GM21447 (cell line): Measurements from ENCODE around the gene ADAM12.
"Not testable (repeated sequence)": the region's sequence is repeated elsewhere in the genome, so short reads cannot be mapped to it uniquely, and the experiment has no call there.

Source experiments
- ATAC-seq: cut with Tn5 transposase; IDR thresholded peaks from one replicate; pipeline ENCODE4 v1.9.1; 2021; ENCODE audit not compliant: unreplicated experiment

Gene ADAM12

GRCh38 chr10:126268013-126268920 is 120.0 kb downstream of the ADAM12 start:
- no peak for ATAC-seq

DNA sequence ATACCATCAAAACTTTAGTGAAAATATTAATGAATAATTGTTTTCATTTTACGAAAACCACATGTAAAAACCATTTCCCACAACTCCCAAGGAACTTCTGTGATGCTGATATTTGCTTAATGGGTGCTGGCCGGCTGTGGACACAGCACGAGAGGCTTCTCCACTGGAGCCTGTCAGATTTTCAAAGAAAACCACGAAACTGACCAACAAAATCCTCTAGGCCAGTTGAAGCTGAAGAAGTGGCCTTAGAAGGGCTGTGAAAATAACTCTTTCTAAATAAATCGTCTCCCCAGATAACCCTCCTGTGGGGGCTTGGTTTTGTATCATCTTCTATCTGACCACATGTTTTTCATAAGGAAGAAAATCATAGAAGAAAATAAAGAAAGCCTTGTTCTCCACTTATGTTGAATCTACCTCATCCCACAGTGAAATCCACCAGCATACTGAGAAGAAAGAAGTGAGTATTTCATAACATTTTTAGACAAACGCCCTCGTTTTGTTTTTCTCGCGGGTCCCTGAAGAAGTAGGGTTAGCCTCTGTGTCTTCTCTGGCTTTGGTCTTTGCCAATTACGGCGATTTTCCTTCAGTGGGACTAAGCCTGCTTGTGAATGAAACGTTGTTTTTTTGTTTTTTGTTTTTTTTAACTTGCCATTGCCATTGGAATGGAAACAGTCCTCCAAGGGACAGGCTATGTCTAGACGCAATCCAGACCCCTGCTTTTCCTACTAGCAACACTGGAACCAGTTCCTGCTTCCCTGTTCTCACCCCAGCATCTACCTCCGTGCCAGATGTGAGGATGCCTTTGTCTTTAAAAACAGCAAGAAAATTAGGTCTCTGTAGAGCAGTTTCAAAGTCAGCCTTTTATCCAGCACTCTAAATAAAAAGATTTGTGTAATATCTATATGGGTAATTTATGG is 123.9 kb downstream of the ADAM12 start:
- ATAC-seq, result no peak

- no peak for ATAC-seq
These were observed 125.1 kb downstream of the ADAM12 start for GRCh38 chr10:126263006-126263676.

DNA sequence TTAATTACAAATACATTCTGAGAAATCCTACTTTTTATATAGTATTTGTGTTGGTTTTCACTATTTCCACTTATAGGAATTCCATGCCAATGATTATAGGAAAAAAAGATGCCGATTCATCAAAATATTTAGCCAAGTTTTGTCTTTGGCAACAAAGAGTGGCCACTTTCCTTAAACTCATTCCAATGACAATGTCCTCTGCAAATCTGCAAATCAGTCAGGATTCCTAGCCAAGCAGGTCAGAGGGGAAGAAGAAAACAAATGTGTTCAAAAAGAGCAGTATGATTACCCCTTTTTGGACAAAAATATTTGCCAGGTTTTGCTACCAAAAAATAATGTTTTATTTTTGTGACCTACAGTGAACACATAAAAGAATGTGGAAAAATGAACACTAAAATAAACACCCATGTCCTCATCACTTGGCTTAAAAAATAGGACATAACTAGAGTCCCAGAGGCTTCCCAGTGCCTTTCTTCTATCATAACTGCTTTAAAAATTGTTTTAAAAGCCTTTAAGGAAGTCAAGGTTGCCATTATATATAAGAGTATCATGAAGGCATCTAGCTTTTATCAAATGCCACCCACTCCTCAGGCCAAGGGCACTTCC is 125.9 kb downstream of the ADAM12 start:
- no peak for ATAC-seq

DNA sequence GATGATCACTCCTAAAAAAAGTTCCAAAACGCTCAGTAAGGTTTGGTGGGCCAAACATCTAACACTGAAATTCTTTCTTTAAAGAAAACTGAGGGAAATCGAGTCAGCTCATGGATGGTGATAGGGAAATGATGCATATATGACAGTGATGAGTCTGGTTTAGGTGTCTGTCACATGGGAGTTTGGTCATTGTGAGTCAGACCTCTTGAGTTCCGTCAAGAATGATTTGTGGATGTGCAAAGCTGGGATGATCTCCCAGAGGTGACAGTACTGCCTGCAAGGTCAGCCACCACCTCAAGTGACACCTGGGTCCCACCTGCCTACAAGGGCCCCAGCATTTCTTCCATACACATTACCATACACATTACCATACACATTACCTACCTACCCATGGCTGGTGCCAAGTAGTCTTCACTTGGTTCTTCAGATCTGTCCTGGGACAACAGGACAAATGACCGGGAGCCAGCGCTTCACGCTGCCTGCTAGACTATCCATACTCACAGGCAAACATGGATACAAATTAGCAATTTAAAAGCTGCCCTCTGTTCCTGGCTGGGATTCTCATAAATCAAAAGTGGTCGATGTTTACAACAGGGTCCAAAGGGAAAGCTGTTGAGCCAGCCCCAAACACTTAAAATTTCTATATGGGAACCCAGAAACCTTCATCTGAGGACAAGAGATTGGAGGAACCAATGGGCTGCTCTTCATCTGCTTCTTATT is 128.4 kb downstream of the ADAM12 start:
- ATAC-seq, result no peak

DNA sequence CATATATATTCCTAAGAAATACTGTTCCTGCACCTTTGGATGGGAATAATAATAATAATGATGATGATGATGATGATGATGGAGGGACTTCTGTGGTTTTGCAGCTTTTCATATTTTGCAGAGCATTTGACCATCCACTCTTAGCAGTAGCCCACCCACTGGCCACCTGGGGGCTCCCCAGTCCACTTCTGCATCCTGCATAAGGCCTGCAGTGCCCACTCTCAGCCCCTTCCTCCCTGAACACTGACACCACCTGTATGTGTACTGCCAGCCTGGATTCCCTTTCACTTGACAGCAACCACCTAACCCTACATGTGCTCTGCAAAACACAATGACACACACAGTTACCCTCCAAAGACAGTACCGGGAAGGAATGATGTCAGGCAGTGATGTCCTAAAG is 131.4 kb downstream of the ADAM12 start:
- ATAC-seq, result no peak

DNA sequence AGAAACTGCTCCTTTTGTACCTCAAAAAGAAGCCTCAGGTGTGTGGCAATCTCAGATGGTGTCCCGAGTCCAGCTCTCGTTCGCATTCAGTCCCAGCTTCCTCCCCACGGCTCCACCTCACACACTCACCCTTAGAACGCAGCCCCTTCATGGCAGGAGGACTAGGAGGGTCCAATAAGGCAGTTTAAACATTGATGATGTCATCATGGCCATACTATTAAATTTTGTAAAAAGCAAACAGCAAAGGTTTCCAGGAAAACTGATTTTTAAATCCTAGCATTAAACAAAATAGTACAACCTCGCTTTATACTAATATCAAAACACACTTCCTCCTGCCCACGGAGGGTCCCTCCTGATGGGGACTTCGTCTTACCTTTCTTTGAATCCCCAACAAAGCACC is 133.0 kb downstream of the ADAM12 start:
- ATAC-seq, result no peak

GRCh38 chr10:126253611-126253998 is 134.7 kb downstream of the ADAM12 start:
- no peak for ATAC-seq

- ATAC-seq, result no peak
These were observed 135.2 kb downstream of the ADAM12 start for GRCh38 chr10:126252884-126253610.

DNA sequence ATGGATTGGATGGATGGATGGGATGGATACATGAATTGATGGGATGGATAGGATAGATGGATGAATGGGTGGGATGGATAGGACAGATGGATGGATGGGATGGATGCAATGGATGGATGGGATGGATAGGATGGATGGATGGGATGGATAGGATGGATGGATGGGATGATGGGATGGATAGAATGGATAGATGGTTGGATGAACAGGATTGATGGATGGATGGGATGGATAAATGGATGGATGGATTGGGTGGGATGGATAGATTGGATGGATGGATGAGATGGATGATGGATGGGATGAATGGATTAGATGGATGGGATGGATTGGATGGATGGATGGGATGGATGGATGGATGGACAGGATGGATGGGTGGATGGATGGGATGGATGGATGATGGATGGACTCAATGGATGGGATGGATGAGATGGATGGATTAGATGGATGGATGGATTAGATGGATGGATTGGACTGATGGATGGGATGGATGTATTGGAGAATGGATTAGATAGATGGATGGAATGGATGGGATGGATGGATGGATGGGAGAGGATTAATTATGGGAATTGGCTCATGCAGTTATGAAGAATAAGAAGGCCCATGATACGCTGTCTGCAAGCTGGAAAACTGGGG is 136.4 kb downstream of the ADAM12 start:
- ATAC-seq, result no peak

GRCh38 chr10:126250527-126251310 is 137.6 kb downstream of the ADAM12 start:
- no peak for ATAC-seq

- no peak for ATAC-seq
These were observed 138.2 kb downstream of the ADAM12 start for GRCh38 chr10:126250045-126250444.

- ATAC-seq, result no peak
These were observed 140.8 kb downstream of the ADAM12 start for GRCh38 chr10:126247446-126247975.

GRCh38 chr10:126246396-126246795 is 141.9 kb downstream of the ADAM12 start:
- ATAC-seq, result not testable (repeated sequence)

DNA sequence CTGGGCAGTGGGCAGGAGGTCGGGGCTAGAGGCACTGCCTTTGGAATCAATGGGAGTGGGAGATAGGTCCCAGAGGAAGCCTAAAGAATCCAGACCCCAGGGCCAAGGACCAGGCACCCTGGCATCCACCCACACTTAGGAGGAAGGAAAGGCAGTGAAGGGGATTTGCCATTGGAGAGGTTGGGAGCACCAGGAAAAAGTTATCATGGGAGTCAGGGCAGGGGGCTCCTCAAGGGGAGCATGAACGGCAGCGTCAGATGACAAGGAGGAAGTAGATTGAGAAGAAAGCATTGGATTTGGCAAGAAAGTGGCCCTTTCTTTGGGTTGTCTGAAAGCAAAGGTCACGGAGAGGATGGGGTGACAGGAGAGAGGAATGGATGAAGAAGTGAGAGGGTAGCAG is 142.8 kb downstream of the ADAM12 start:
- no peak for ATAC-seq

GRCh38 chr10:126243971-126244370 is 144.3 kb downstream of the ADAM12 start:
- no peak for ATAC-seq

GRCh38 chr10:126243306-126243705 is 145.0 kb downstream of the ADAM12 start:
- no peak for ATAC-seq
